ENCODE data around the gene P3H2.

P3H2 gene

DNA sequence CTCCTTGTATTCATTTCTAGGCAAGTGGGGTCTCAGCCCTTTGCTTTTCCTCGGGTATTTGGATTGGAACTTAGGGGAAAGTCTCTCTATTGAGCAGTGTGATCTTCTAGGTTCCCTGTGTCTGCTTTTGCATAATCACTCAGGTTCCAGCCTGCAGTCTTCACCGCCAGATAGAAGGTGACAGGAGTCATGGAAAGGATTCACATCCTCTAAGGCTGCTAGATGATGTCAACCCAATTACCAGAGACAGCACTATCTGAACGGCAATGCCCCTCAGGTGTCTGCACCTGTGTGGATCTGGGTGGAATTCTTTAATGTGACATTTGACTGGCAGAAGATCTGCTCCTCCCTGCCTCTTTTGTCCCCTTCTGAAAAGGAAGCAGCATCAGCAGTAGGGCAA, 177.7 kb downstream of the P3H2 start:
- TF ChIP-seq, protein P1, sequence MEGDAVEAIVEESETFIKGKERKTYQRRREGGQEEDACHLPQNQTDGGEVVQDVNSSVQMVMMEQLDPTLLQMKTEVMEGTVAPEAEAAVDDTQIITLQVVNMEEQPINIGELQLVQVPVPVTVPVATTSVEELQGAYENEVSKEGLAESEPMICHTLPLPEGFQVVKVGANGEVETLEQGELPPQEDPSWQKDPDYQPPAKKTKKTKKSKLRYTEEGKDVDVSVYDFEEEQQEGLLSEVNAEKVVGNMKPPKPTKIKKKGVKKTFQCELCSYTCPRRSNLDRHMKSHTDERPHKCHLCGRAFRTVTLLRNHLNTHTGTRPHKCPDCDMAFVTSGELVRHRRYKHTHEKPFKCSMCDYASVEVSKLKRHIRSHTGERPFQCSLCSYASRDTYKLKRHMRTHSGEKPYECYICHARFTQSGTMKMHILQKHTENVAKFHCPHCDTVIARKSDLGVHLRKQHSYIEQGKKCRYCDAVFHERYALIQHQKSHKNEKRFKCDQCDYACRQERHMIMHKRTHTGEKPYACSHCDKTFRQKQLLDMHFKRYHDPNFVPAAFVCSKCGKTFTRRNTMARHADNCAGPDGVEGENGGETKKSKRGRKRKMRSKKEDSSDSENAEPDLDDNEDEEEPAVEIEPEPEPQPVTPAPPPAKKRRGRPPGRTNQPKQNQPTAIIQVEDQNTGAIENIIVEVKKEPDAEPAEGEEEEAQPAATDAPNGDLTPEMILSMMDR (IDR thresholded peaks at IDR 0.05; ENCODE audit: low read depth, low read length, missing control alignments): no peak
- no peak overlapping the region for H3K4me3 ChIP-seq (ENCODE audit: low read depth, low read length)
- in situ Hi-C loops (cut with HindIII; ENCODE audit: low sequenced_read_pairs): no loop called here
- DNase-seq (ENCODE audit: low read depth): no peak

- DNase-seq (ENCODE audit: low read depth): peak; percentile 27
- TF ChIP-seq, protein P1 (IDR thresholded peaks at IDR 0.05; ENCODE audit: low read depth, low read length, missing control alignments): no peak
- in situ Hi-C loops (cut with HindIII; ENCODE audit: low sequenced_read_pairs): no loop called here
- no peak overlapping the region for H3K4me3 ChIP-seq (ENCODE audit: low read depth, low read length)
These were observed 179.0 kb downstream of the P3H2 start for GRCh38 chr3:189941679-189942078.

- H3K4me3 ChIP-seq (ENCODE audit: low read depth, low read length): no peak overlapping the region
- in situ Hi-C loops (cut with HindIII; ENCODE audit: low sequenced_read_pairs): no loop called here
- TF ChIP-seq, protein P1 (IDR thresholded peaks at IDR 0.05; ENCODE audit: low read depth, low read length, missing control alignments): no peak
- no peak for DNase-seq (ENCODE audit: low read depth)
These were observed 179.6 kb downstream of the P3H2 start for GRCh38 chr3:189941125-189941524.

GRCh38 chr3:189937302-189938127, 183.2 kb downstream of the P3H2 start:
- in situ Hi-C loops (cut with HindIII; ENCODE audit: low sequenced_read_pairs): no loop called here
- no peak overlapping the region for H3K4me3 ChIP-seq (ENCODE audit: low read depth, low read length)
- DNase-seq (ENCODE audit: low read depth): peak; percentile 96
- TF ChIP-seq, protein P1 (IDR thresholded peaks at IDR 0.05; ENCODE audit: low read depth, low read length, missing control alignments): no peak

GRCh38 chr3:189936201-189936945, 184.3 kb downstream of the P3H2 start:
- in situ Hi-C loops (cut with HindIII; ENCODE audit: low sequenced_read_pairs): no loop called here

More at GRCh38 chr3:189936201-189936945, 184.3 kb downstream of the P3H2 start:
- no peak for DNase-seq (ENCODE audit: low read depth)
- TF ChIP-seq, protein P1 (IDR thresholded peaks at IDR 0.05; ENCODE audit: low read depth, low read length, missing control alignments): no peak
- no peak overlapping the region for H3K4me3 ChIP-seq (ENCODE audit: low read depth, low read length)
